GM21447 (cell line): ENCODE data around the gene TGFBR1.
A peak's percentile ranks its signal among the peaks of the same experiment; 100 is the strongest.

Experiments
- ATAC-seq: cut with Tn5 transposase; IDR thresholded peaks from one replicate; pipeline ENCODE4 v1.9.1; 2021; ENCODE audit not compliant: unreplicated experiment

The TGFBR1 gene

GRCh38 chr9:99104459-99105151 lies at the start of gene TGFBR1:
Gene TGFBR1, plus strand, starts transcription at chr9:99105113. Its CDS starts 93 bp downstream, at chr9:99105206.
- peak; percentile 86 for ATAC-seq

GRCh38 chr9:99055384-99055783 lies 49.5 kb upstream of the TGFBR1 start:
- ATAC-seq: no peak

GRCh38 chr9:99056186-99056585 lies 48.7 kb upstream of the TGFBR1 start:
- no peak for ATAC-seq

GRCh38 chr9:99056886-99057664 lies 47.8 kb upstream of the TGFBR1 start:
- no peak for ATAC-seq

- peak; percentile 82 for ATAC-seq
Measured at GRCh38 chr9:99057665-99058625, 47.0 kb upstream of the TGFBR1 start.

GRCh38 chr9:99058964-99059921 lies 45.7 kb upstream of the TGFBR1 start:
- ATAC-seq: peak; percentile 57

GRCh38 chr9:99060621-99061020 lies 44.3 kb upstream of the TGFBR1 start:
- no peak for ATAC-seq

GRCh38 chr9:99062549-99062948 lies 42.4 kb upstream of the TGFBR1 start:
- ATAC-seq: no peak

- ATAC-seq: no peak
Measured at GRCh38 chr9:99063522-99063921, 41.4 kb upstream of the TGFBR1 start.

GRCh38 chr9:99066571-99066970 lies 38.3 kb upstream of the TGFBR1 start:
- no peak for ATAC-seq

GRCh38 chr9:99069075-99069474 lies 35.8 kb upstream of the TGFBR1 start:
- no peak for ATAC-seq

- no peak for ATAC-seq
Measured at GRCh38 chr9:99069546-99069945, 35.4 kb upstream of the TGFBR1 start.

- ATAC-seq: no peak
Measured at GRCh38 chr9:99070681-99071080, 34.2 kb upstream of the TGFBR1 start.

- ATAC-seq: no peak
Measured at GRCh38 chr9:99071313-99072039, 33.4 kb upstream of the TGFBR1 start.

- no peak for ATAC-seq
Measured at GRCh38 chr9:99072040-99072394, 32.9 kb upstream of the TGFBR1 start.

- ATAC-seq: no peak
Measured at GRCh38 chr9:99073347-99073746, 31.6 kb upstream of the TGFBR1 start.

- no peak for ATAC-seq
Measured at GRCh38 chr9:99073985-99074901, 30.7 kb upstream of the TGFBR1 start.

GRCh38 chr9:99074902-99075245 lies 30.0 kb upstream of the TGFBR1 start:
- no peak for ATAC-seq
